GM12878 (cell line): ENCODE results near the gene SNX10. TPM values are rescaled to one million over a fixed set of nuclear protein-coding genes. Genes with fewer than 3 reads are reported as not detected.

Experiments
- ATAC-seq: fragments of 200-7000 bp; cut with Tn5 transposase; 3 replicates; pipeline ENCODE4 v1.9.1; 2020; ENCODE audit warnings: mild to moderate bottlenecking, moderate library complexity
- BruUV-seq: library from RNA; stranded (reverse); fragments of 400-500 nt; replicated peaks from 2 replicates; lab custom pipeline; 2021; lab: Mats Ljungman, UMichigan
- CTCF ChIA-PET: fragments of 300-600 bp; sonication (Branson Sonifier 250); formaldehyde crosslinking; extraction: SDS; loops from one replicate; lab custom pipeline; 2021; ENCODE audit warnings: inconsistent platforms; lab: Yijun Ruan, JAX
- POLR2A ChIA-PET: fragments of 350-600 bp; formaldehyde crosslinking; extraction: SDS; loops from one replicate; lab custom pipeline; 2021; ENCODE audit warnings: inconsistent platforms; lab: Charles Lee
- RAD21 ChIA-PET: fragments of 300-600 bp; sonication (Branson Sonifier 250); formaldehyde crosslinking; loops from one replicate; lab custom pipeline; 2023; ENCODE audit warnings: antibody characterized with exemption; ENCODE audit not compliant: unreplicated experiment; lab: Charles Lee
- SMC1A ChIA-PET: fragments of 300-600 bp; sonication (Branson Sonifier 250); formaldehyde crosslinking; loops from one replicate; lab custom pipeline; 2023; ENCODE audit not compliant: unreplicated experiment, uncharacterized antibody; lab: Charles Lee
- DNase-seq: peaks from one replicate; pipeline ENCODE4 v3.0.0-alpha.2; 2011; ENCODE audit warnings: low read depth, low spot score
- FAIRE-seq: peaks from 3 replicates; lab custom pipeline; 2011; peaks lifted over from hg19 to GRCh38; lab: Jason Lieb, UNC
- H2AFZ ChIP-seq: 2 replicates; pipeline ENCODE4 v1.6.0; 2011; ENCODE audit warnings: low read depth, low read length, control low read depth; ENCODE audit not compliant: control insufficient read depth
- H3K27ac ChIP-seq: 2 replicates; pipeline ENCODE4 v1.5.1; 2011; ENCODE audit warnings: control low read depth; ENCODE audit not compliant: control insufficient read depth, insufficient read depth
- H3K27me3 ChIP-seq, 2 experiments: replicated peaks in 1 of 2; 2 replicates each; pipeline versions ENCODE4 v1.6.0 to v1.6.1; 2011; ENCODE audit warnings: low read length in 1 of 2; ENCODE audit not compliant: control insufficient read depth in 2 of 2, insufficient read depth in 2 of 2
- H3K36me3 ChIP-seq, 2 experiments: 2 replicates each; pipeline ENCODE4 v1.5.1; 2011; ENCODE audit warnings: low read length in 1 of 2; ENCODE audit not compliant: control insufficient read depth in 2 of 2, insufficient read depth in 2 of 2
- H3K4me1 ChIP-seq: 2 replicates; pipeline ENCODE4 v1.6.1; 2011; ENCODE audit warnings: mild to moderate bottlenecking, low read length, moderate library complexity, mixed read lengths; ENCODE audit not compliant: control insufficient read depth, insufficient read depth
- H3K4me2 ChIP-seq: 2 replicates; pipeline ENCODE4 v1.6.0; 2011; ENCODE audit warnings: control low read depth; ENCODE audit not compliant: control insufficient read depth, insufficient read depth
- H3K4me3 ChIP-seq: fragments of 200-600 bp; sonication (generic); 2 replicates; pipeline ENCODE4 v1.5.1; 2016
- H3K79me2 ChIP-seq: 2 replicates; pipeline ENCODE4 v1.6.0; 2011; ENCODE audit warnings: low read length; ENCODE audit not compliant: control insufficient read depth, insufficient read depth
- H3K9ac ChIP-seq: 2 replicates; pipeline ENCODE4 v1.8.0; 2011; ENCODE audit warnings: low read length, control low read depth, mixed read lengths; ENCODE audit not compliant: control insufficient read depth, insufficient read depth
- H3K9me3 ChIP-seq: replicated peaks from 3 replicates; pipeline ENCODE4 v1.5.1; 2011; ENCODE audit warnings: mild to moderate bottlenecking, low read length; ENCODE audit not compliant: control insufficient read depth, insufficient read depth
- H4K20me1 ChIP-seq: 2 replicates; pipeline ENCODE4 v1.6.0; 2011; ENCODE audit not compliant: control insufficient read depth, insufficient read depth
- WGBS: methylation state at CpG from one replicate; pipeline ENCODE4 v1.1.6; 2016; ENCODE audit warnings: low lambda C conversion rate; ENCODE audit not compliant: insufficient replicate concordance, insufficient coverage; ENCODE audit errors: missing lambda C conversion rate; 5-methylcytosine and 5-hydroxymethylcytosine counted together
- in situ Hi-C: fragments of 300-500 bp; cut with MboI; formaldehyde crosslinking; loops from 9 replicates; pipeline ENCODE4 v1.14.3; 2018; ENCODE audit warnings: mixed read lengths
- intact Hi-C: fragments of 100-400 bp; cut with micrococcal nuclease; formaldehyde crosslinking; loops from one replicate; pipeline ENCODE4 v1.14.2; 2022; ENCODE audit not compliant: unreplicated experiment
- polyA plus RNA-seq, 11 experiments: library from polyadenylated mRNA; depleted of rRNA in 4 of 11; unstranded in 6 of 11; stranded (reverse) in 5 of 11; fragments of >200 nt; fragmentation: Nextera tagmentation in 4 of 11; fragmentation: Illumina TruSeq in 1 of 11; extraction: Ambion mirVana in 4 of 11; extraction: Trizol in 1 of 11; gene quantifications; 1 replicate in 1 of 11; 2 replicates in 10 of 11; pipeline versions ENCODE4 v1.2.1 to v1.2.3, GENCODE V29; 2011 to 2016; ENCODE audit warnings: inconsistent platforms in 2 of 11, missing spikeins in 2 of 11, low read depth in 1 of 11
- total RNA-seq, 4 experiments: library from RNA; depleted of rRNA in 3 of 4; stranded (reverse); fragments of >200 nt in 3 of 4; fragmentation: Illumina TruSeq in 1 of 4; extraction: Trizol in 1 of 4; gene quantifications; 2 replicates each; pipeline versions ENCODE4 v1.2.1 to v1.2.3, GENCODE V29; 2013 to 2021
- TF ChIP-seq, protein P1 (sequence below): fragments of 450-650 bp; IDR thresholded peaks from 2 replicates; pipeline ENCODE4 v1.6.1; 2017; ENCODE audit warnings: mild to moderate bottlenecking, moderate library complexity
- TF ChIP-seq, protein P2 (sequence below): fragments of 450-650 bp; formaldehyde crosslinking; IDR thresholded peaks from 2 replicates; pipeline ENCODE4 v1.4.0; 2022; ENCODE audit warnings: mild to moderate bottlenecking, moderate library complexity
- TF ChIP-seq, protein P3 (sequence below): fragments of 450-650 bp; IDR thresholded peaks from 2 replicates; pipeline ENCODE4 v1.6.1; 2017; ENCODE audit warnings: antibody characterized with exemption, mild to moderate bottlenecking, moderate library complexity
- TF ChIP-seq, protein P4 (sequence below): fragments of 450-650 bp; IDR thresholded peaks from 2 replicates; pipeline ENCODE4 v1.6.1; 2016; ENCODE audit warnings: mild to moderate bottlenecking, moderate library complexity, borderline replicate concordance
- TF ChIP-seq, protein P5 (sequence below): fragments of 450-650 bp; IDR thresholded peaks from 2 replicates; pipeline ENCODE4 v1.6.1; 2017; ENCODE audit warnings: borderline replicate concordance

SNX10 gene
- total and polyA plus RNA-seq, 10 of the 15 experiments (the other 5 are each of a cell fraction or from before 2014, with no cell fraction given), result 22.0 to 56.2 (median 30.1) TPM

DNA sequence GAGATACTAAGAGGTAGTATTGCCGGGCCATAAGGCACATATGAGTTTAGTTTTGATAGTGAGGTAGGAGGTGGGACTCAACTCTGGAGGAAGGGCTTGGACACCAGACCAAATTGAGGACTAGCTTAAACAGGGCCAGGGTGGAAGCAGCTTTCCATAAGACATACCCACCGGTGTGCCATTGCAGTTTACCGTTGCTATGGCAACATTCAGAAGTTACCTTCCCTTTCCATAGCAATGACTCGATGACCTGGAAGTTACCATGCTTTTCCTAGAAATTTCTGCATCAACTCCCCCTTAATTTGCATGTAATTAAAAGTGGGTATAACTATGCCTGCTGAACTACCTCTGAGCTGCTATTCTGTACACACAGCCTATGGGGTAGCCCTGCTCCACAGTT lies 10.9 kb upstream of the SNX10 start:
- Histone ChIP-seq H2AFZ (no peak overlapping the region), H3K4me3 (no peak overlapping the region), H3K4me1 (no peaks in the 10 kb centered on the region), H3K27ac (no peak overlapping the region), H3K4me2 (no peak overlapping the region), H3K27me3 (no peaks in the 10 kb centered on the region), H3K36me3 (no peaks in the 10 kb centered on the region), H3K79me2 (no peaks in the 10 kb centered on the region), H4K20me1 (no peaks in the 10 kb centered on the region), H3K9me3 (no peaks in the 10 kb centered on the region; the same call in 2 of the 3 replicates), H3K9ac (no peak overlapping the region)
- no TSS peak for BruUV-seq
- 33% methylated on average over 4 of the region's 4 CpGs for WGBS
- SMC1A ChIA-PET, result interaction anchor here (0.7 to 3.1 kb wide), 8 partner anchors 9 to 388 kb away, joined by 3 to 17 read pairs (median 4); partner anchors contain the start of gene SNX10
- ATAC-seq (no peak), DNase-seq (no peak), FAIRE-seq (no peak)
- in situ Hi-C loops, result no loop called here
- intact Hi-C loops, result no loop called here
- CTCF ChIA-PET, result interaction anchor here (0.7 to 5.7 kb wide), 7 partner anchors 11 to 388 kb away, joined by 3 to 45 read pairs (median 4); partner anchors contain the start of gene SNX10
- RAD21 ChIA-PET, result interaction anchor here (1.2 to 2.0 kb wide), 4 partner anchors 68 to 190 kb away, joined by 4 to 8 read pairs (median 5); no protein-coding TSS in a partner anchor
- POLR2A ChIA-PET, result interaction anchor here (0.9 to 2.1 kb wide), 3 partner anchors 11 to 76 kb away, joined by 3 to 5 read pairs (median 3); partner anchors contain the start of gene SNX10
- TF ChIP-seq, protein P1, sequence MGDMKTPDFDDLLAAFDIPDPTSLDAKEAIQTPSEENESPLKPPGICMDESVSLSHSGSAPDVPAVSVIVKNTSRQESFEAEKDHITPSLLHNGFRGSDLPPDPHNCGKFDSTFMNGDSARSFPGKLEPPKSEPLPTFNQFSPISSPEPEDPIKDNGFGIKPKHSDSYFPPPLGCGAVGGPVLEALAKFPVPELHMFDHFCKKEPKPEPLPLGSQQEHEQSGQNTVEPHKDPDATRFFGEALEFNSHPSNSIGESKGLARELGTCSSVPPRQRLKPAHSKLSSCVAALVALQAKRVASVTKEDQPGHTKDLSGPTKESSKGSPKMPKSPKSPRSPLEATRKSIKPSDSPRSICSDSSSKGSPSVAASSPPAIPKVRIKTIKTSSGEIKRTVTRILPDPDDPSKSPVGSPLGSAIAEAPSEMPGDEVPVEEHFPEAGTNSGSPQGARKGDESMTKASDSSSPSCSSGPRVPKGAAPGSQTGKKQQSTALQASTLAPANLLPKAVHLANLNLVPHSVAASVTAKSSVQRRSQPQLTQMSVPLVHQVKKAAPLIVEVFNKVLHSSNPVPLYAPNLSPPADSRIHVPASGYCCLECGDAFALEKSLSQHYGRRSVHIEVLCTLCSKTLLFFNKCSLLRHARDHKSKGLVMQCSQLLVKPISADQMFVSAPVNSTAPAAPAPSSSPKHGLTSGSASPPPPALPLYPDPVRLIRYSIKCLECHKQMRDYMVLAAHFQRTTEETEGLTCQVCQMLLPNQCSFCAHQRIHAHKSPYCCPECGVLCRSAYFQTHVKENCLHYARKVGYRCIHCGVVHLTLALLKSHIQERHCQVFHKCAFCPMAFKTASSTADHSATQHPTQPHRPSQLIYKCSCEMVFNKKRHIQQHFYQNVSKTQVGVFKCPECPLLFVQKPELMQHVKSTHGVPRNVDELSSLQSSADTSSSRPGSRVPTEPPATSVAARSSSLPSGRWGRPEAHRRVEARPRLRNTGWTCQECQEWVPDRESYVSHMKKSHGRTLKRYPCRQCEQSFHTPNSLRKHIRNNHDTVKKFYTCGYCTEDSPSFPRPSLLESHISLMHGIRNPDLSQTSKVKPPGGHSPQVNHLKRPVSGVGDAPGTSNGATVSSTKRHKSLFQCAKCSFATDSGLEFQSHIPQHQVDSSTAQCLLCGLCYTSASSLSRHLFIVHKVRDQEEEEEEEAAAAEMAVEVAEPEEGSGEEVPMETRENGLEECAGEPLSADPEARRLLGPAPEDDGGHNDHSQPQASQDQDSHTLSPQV, result no peak
- TF ChIP-seq, protein P2, sequence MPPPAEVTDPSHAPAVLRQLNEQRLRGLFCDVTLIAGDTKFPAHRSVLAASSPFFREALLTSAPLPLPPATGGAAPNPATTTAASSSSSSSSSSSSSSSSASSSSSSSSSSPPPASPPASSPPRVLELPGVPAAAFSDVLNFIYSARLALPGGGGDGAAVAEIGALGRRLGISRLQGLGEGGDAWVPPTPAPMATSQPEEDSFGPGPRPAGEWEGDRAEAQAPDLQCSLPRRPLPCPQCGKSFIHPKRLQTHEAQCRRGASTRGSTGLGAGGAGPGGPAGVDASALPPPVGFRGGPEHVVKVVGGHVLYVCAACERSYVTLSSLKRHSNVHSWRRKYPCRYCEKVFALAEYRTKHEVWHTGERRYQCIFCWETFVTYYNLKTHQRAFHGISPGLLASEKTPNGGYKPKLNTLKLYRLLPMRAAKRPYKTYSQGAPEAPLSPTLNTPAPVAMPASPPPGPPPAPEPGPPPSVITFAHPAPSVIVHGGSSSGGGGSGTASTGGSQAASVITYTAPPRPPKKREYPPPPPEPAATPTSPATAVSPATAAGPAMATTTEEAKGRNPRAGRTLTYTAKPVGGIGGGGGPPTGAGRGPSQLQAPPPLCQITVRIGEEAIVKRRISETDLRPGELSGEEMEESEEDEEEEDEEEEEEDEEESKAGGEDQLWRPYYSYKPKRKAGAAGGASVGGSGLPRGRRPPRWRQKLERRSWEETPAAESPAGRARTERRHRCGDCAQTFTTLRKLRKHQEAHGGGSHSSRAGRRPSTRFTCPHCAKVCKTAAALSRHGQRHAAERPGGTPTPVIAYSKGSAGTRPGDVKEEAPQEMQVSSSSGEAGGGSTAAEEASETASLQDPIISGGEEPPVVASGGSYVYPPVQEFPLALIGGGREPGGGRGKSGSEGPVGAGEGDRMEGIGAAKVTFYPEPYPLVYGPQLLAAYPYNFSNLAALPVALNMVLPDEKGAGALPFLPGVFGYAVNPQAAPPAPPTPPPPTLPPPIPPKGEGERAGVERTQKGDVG (CRISPR knock-in tag), result no peak
- TF ChIP-seq, protein P3, sequence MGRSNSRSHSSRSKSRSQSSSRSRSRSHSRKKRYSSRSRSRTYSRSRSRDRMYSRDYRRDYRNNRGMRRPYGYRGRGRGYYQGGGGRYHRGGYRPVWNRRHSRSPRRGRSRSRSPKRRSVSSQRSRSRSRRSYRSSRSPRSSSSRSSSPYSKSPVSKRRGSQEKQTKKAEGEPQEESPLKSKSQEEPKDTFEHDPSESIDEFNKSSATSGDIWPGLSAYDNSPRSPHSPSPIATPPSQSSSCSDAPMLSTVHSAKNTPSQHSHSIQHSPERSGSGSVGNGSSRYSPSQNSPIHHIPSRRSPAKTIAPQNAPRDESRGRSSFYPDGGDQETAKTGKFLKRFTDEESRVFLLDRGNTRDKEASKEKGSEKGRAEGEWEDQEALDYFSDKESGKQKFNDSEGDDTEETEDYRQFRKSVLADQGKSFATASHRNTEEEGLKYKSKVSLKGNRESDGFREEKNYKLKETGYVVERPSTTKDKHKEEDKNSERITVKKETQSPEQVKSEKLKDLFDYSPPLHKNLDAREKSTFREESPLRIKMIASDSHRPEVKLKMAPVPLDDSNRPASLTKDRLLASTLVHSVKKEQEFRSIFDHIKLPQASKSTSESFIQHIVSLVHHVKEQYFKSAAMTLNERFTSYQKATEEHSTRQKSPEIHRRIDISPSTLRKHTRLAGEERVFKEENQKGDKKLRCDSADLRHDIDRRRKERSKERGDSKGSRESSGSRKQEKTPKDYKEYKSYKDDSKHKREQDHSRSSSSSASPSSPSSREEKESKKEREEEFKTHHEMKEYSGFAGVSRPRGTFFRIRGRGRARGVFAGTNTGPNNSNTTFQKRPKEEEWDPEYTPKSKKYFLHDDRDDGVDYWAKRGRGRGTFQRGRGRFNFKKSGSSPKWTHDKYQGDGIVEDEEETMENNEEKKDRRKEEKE, result no peak
- TF ChIP-seq, protein P4, sequence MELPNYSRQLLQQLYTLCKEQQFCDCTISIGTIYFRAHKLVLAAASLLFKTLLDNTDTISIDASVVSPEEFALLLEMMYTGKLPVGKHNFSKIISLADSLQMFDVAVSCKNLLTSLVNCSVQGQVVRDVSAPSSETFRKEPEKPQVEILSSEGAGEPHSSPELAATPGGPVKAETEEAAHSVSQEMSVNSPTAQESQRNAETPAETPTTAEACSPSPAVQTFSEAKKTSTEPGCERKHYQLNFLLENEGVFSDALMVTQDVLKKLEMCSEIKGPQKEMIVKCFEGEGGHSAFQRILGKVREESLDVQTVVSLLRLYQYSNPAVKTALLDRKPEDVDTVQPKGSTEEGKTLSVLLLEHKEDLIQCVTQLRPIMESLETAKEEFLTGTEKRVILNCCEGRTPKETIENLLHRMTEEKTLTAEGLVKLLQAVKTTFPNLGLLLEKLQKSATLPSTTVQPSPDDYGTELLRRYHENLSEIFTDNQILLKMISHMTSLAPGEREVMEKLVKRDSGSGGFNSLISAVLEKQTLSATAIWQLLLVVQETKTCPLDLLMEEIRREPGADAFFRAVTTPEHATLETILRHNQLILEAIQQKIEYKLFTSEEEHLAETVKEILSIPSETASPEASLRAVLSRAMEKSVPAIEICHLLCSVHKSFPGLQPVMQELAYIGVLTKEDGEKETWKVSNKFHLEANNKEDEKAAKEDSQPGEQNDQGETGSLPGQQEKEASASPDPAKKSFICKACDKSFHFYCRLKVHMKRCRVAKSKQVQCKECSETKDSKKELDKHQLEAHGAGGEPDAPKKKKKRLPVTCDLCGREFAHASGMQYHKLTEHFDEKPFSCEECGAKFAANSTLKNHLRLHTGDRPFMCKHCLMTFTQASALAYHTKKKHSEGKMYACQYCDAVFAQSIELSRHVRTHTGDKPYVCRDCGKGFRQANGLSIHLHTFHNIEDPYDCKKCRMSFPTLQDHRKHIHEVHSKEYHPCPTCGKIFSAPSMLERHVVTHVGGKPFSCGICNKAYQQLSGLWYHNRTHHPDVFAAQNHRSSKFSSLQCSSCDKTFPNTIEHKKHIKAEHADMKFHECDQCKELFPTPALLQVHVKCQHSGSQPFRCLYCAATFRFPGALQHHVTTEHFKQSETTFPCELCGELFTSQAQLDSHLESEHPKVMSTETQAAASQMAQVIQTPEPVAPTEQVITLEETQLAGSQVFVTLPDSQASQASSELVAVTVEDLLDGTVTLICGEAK, result no peak
- TF ChIP-seq, protein P5, sequence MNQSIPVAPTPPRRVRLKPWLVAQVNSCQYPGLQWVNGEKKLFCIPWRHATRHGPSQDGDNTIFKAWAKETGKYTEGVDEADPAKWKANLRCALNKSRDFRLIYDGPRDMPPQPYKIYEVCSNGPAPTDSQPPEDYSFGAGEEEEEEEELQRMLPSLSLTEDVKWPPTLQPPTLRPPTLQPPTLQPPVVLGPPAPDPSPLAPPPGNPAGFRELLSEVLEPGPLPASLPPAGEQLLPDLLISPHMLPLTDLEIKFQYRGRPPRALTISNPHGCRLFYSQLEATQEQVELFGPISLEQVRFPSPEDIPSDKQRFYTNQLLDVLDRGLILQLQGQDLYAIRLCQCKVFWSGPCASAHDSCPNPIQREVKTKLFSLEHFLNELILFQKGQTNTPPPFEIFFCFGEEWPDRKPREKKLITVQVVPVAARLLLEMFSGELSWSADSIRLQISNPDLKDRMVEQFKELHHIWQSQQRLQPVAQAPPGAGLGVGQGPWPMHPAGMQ, result no peak
